HEK293 (cell line): ENCODE measurements around the gene WBP4.

ENCODE experiments used
- BCL6B ChIP-seq: fragments of 450-650 bp; formaldehyde crosslinking; IDR thresholded peaks from 2 replicates; pipeline ENCODE4 v1.5.1; 2017; ENCODE audit warnings: missing biosample characterization, missing genetic modification characterization
- HOXA7 ChIP-seq: sonication (generic); formaldehyde crosslinking; IDR thresholded peaks from 2 replicates; pipeline ENCODE4 v1.8.1; 2022; ENCODE audit warnings: missing genetic modification reagents, borderline replicate concordance
- KLF16 ChIP-seq: fragments of 450-650 bp; formaldehyde crosslinking; IDR thresholded peaks from 2 replicates; pipeline ENCODE4 v1.5.1; 2017; ENCODE audit warnings: missing biosample characterization, missing genetic modification characterization
- REPIN1 ChIP-seq: fragments of 450-650 bp; formaldehyde crosslinking; IDR thresholded peaks from 2 replicates; pipeline ENCODE4 v1.5.1; 2017; ENCODE audit warnings: missing biosample characterization, missing genetic modification characterization, low read depth
- SCRT2 ChIP-seq: fragments of 450-650 bp; formaldehyde crosslinking; IDR thresholded peaks from 2 replicates; pipeline ENCODE4 v1.5.1; 2016; ENCODE audit warnings: missing biosample characterization, missing genetic modification characterization
- SP3 ChIP-seq: fragments of 450-650 bp; formaldehyde crosslinking; IDR thresholded peaks from 2 replicates; pipeline ENCODE4 v1.5.1; 2016; ENCODE audit warnings: missing biosample characterization, missing genetic modification characterization
- SP7 ChIP-seq: fragments of 450-650 bp; formaldehyde crosslinking; IDR thresholded peaks from 2 replicates; pipeline ENCODE4 v1.5.1; 2016; ENCODE audit warnings: missing biosample characterization, missing genetic modification characterization
- ZBTB26 ChIP-seq: fragments of 450-650 bp; formaldehyde crosslinking; optimal IDR thresholded peaks from 2 replicates; pipeline ENCODE3; 2016; ENCODE audit warnings: missing biosample characterization, mild to moderate bottlenecking, missing genetic modification characterization
- ZBTB49 ChIP-seq: fragments of 450-650 bp; formaldehyde crosslinking; IDR thresholded peaks from 2 replicates; pipeline ENCODE4 v1.5.1; 2016; ENCODE audit warnings: missing biosample characterization, missing genetic modification characterization, low read depth
- ZBTB7A ChIP-seq: fragments of 450-650 bp; formaldehyde crosslinking; IDR thresholded peaks from 2 replicates; pipeline ENCODE4 v1.5.1; 2016; ENCODE audit warnings: low read depth, missing biosample characterization, missing genetic modification characterization
- ZFHX2 ChIP-seq: fragments of 450-650 bp; formaldehyde crosslinking; conservative IDR thresholded peaks from 2 replicates; pipeline ENCODE4 v1.5.1; 2016; ENCODE audit warnings: missing biosample characterization, missing genetic modification characterization
- ZFP3 ChIP-seq: fragments of 450-650 bp; formaldehyde crosslinking; IDR thresholded peaks from 2 replicates; pipeline ENCODE4 v1.5.1; 2016; ENCODE audit warnings: low read depth, missing biosample characterization, missing genetic modification characterization
- ZFP37 ChIP-seq: fragments of 450-650 bp; formaldehyde crosslinking; IDR thresholded peaks from 2 replicates; pipeline ENCODE4 v1.5.1; 2016; ENCODE audit warnings: missing biosample characterization, missing genetic modification characterization
- ZIC2 ChIP-seq: fragments of 450-650 bp; formaldehyde crosslinking; IDR thresholded peaks from 2 replicates; pipeline ENCODE4 v1.5.1; 2016; ENCODE audit warnings: missing biosample characterization, missing genetic modification characterization
- ZNF121 ChIP-seq: fragments of 450-650 bp; formaldehyde crosslinking; IDR thresholded peaks from 2 replicates; pipeline ENCODE4 v1.5.1; 2016; ENCODE audit warnings: missing biosample characterization, missing genetic modification characterization
- ZNF132 ChIP-seq: fragments of 450-650 bp; formaldehyde crosslinking; IDR thresholded peaks from 2 replicates; pipeline ENCODE4 v1.5.1; 2017; ENCODE audit warnings: missing biosample characterization, missing genetic modification characterization, borderline replicate concordance
- ZNF138 ChIP-seq: fragments of 450-650 bp; formaldehyde crosslinking; IDR thresholded peaks from 2 replicates; pipeline ENCODE4 v1.5.1; 2016; ENCODE audit warnings: missing biosample characterization, missing genetic modification characterization, borderline replicate concordance
- ZNF157 ChIP-seq: fragments of 450-650 bp; formaldehyde crosslinking; IDR thresholded peaks from 2 replicates; pipeline ENCODE4 v1.5.1; 2016; ENCODE audit warnings: missing biosample characterization, missing genetic modification characterization
- ZNF16 ChIP-seq: fragments of 450-650 bp; formaldehyde crosslinking; IDR thresholded peaks from 2 replicates; pipeline ENCODE4 v1.5.1; 2016; ENCODE audit warnings: low read depth, missing biosample characterization, missing genetic modification characterization
- ZNF19 ChIP-seq: fragments of 450-650 bp; formaldehyde crosslinking; IDR thresholded peaks from 2 replicates; pipeline ENCODE4; 2016; ENCODE audit warnings: missing biosample characterization, missing genetic modification characterization, low read depth
- ZNF23 ChIP-seq: fragments of 450-650 bp; formaldehyde crosslinking; IDR thresholded peaks from 2 replicates; pipeline ENCODE4 v1.5.1; 2016; ENCODE audit warnings: missing biosample characterization, missing genetic modification characterization, borderline replicate concordance
- ZNF24 ChIP-seq: fragments of 450-650 bp; formaldehyde crosslinking; IDR thresholded peaks from 2 replicates; pipeline ENCODE4 v1.5.1; 2016; ENCODE audit warnings: missing biosample characterization, missing genetic modification characterization
- ZNF341 ChIP-seq: fragments of 450-650 bp; formaldehyde crosslinking; IDR thresholded peaks from 2 replicates; pipeline ENCODE4; 2016; ENCODE audit warnings: low read depth, missing biosample characterization, missing genetic modification characterization
- ZNF354C ChIP-seq: fragments of 450-650 bp; formaldehyde crosslinking; IDR thresholded peaks from 2 replicates; pipeline ENCODE4 v1.5.1; 2016; ENCODE audit warnings: missing biosample characterization, missing genetic modification characterization, low read depth, borderline replicate concordance
- ZNF362 ChIP-seq: fragments of 450-650 bp; formaldehyde crosslinking; IDR thresholded peaks from 2 replicates; pipeline ENCODE4 v1.5.1; 2016; ENCODE audit warnings: missing biosample characterization, missing genetic modification characterization
- ZNF473 ChIP-seq: fragments of 450-650 bp; formaldehyde crosslinking; IDR thresholded peaks from 2 replicates; pipeline ENCODE4 v1.5.1; 2017; ENCODE audit warnings: missing biosample characterization, missing genetic modification characterization
- ZNF518A ChIP-seq: fragments of 450-650 bp; formaldehyde crosslinking; conservative IDR thresholded peaks from 2 replicates; pipeline ENCODE4 v1.5.1; 2016; ENCODE audit warnings: low read depth, missing biosample characterization, missing genetic modification characterization
- ZNF548 ChIP-seq: fragments of 450-650 bp; formaldehyde crosslinking; IDR thresholded peaks from 2 replicates; pipeline ENCODE4 v1.5.1; 2016; ENCODE audit warnings: missing biosample characterization, missing genetic modification characterization
- ZNF670 ChIP-seq: fragments of 450-650 bp; formaldehyde crosslinking; IDR thresholded peaks from 2 replicates; pipeline ENCODE4 v1.5.1; 2016; ENCODE audit warnings: missing biosample characterization, missing genetic modification characterization, low read depth

The WBP4 gene

GRCh38 chr13:41132512-41133152 lies 71.3 kb downstream of the WBP4 start, which contains the start of gene KBTBD6 (continued):
- no peak for TF ChIP-seq ZNF16 (tag by site-specific recombination)
- TF ChIP-seq ZFHX2 (tag by site-specific recombination): peak; percentile 90
- TF ChIP-seq ZFP37 (tag by site-specific recombination): peak; percentile 85
- peak; percentile 79 for TF ChIP-seq SP3 (tag by site-specific recombination)
- TF ChIP-seq SCRT2 (tag by site-specific recombination): no peak
- TF ChIP-seq ZNF518A (tag by site-specific recombination): peak; percentile 58; the same call in 1 of the 2 replicates
- no peak for TF ChIP-seq ZNF548 (tag by site-specific recombination)
- TF ChIP-seq ZNF473 (tag by site-specific recombination): no peak
- no peak for TF ChIP-seq ZNF132
- peak; percentile 79 for TF ChIP-seq ZIC2
- TF ChIP-seq SP7 (tag by site-specific recombination): peak; percentile 76
- TF ChIP-seq HOXA7 (CRISPR knock-in tag): no peak
- no peak for TF ChIP-seq ZNF121 (tag by site-specific recombination)
- peak; percentile 55; the same call in 1 of the 2 replicates for TF ChIP-seq ZBTB7A (tag by site-specific recombination)
- no peak for TF ChIP-seq ZNF670 (tag by site-specific recombination)
- TF ChIP-seq ZNF19 (tag by site-specific recombination): no peak
- TF ChIP-seq ZBTB26 (tag by site-specific recombination): peak; percentile 88
- TF ChIP-seq ZNF23 (tag by site-specific recombination): no peak
- no peak for TF ChIP-seq ZFP3 (tag by site-specific recombination)
- peak; percentile 28; the same call in 1 of the 2 replicates for TF ChIP-seq ZNF341 (tag by site-specific recombination)
- no peak for TF ChIP-seq REPIN1
- TF ChIP-seq ZNF157: no peak
- no peak for TF ChIP-seq ZBTB49 (tag by site-specific recombination)
- no peak for TF ChIP-seq ZNF138
- TF ChIP-seq ZNF24 (tag by site-specific recombination): peak; percentile 90
- TF ChIP-seq ZNF362: no peak
- TF ChIP-seq BCL6B (tag by site-specific recombination): peak; percentile 96
- TF ChIP-seq ZNF354C: no peak
- TF ChIP-seq KLF16 (tag by site-specific recombination): no peak
